ENCODE data around the gene TTC39C.
"Not testable (repeated sequence)": the region's sequence is repeated elsewhere in the genome, so short reads cannot be mapped to it uniquely, and the experiment has no call there.

The TTC39C gene

DNA sequence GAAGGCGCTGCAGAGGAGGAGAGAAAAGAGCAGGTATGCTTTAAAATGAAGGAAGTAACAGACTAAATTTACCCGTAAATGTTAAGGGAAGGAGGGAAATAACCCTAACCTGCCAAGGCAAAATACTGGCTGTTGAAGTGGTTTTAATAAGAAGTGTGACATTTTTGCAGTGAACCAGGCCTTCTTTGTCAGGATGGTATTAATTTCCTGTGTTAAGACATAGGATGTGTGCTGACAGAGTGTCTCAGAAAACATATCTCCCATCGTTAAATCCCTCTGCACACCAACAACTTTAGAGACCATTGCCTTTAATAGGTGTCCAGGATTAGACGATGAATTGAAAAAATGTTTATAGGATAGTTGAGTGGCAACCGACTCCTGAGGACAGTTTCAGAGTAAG is 9.9 kb downstream of the TTC39C start:
- H3K4me1 ChIP-seq (ENCODE audit: control insufficient read depth, insufficient read depth, low read length) = peaks cover 67% of the 10 kb centered on the region
- H3K9me3 ChIP-seq (ENCODE audit: control insufficient read depth, low read length) = no peaks in the 10 kb centered on the region
- no peak for DNase-seq (ENCODE audit: low read depth)

GRCh38 chr18:24026457-24026856 is 11.9 kb downstream of the TTC39C start:
- Histone ChIP-seq H3K27me3 (replicated peaks; ENCODE audit: control insufficient read depth, insufficient read depth, low read length) (no peaks in the 10 kb centered on the region), H3K4me3 (ENCODE audit: low read length) (peak overlapping the region; percentile 30), H3K4me1 (ENCODE audit: control insufficient read depth, insufficient read depth, low read length) (peaks cover 70% of the 10 kb centered on the region), H3K36me3 (ENCODE audit: control insufficient read depth, insufficient read depth, low read length, severe bottlenecking) (peaks cover 10% of the 10 kb centered on the region), H3K9me3 (ENCODE audit: control insufficient read depth, low read length) (no peaks in the 10 kb centered on the region), H3K9ac (ENCODE audit: low read length) (peak overlapping the region; percentile 69)
- no peak for DNase-seq (ENCODE audit: low read depth)

More for the DNA sequence above, 9.9 kb downstream of the TTC39C start:
- Histone ChIP-seq H3K9ac (ENCODE audit: low read length) (no peak overlapping the region), H3K4me3 (ENCODE audit: low read length) (no peak overlapping the region), H3K36me3 (ENCODE audit: control insufficient read depth, insufficient read depth, low read length, severe bottlenecking) (peaks cover 26% of the 10 kb centered on the region), H3K27me3 (replicated peaks; ENCODE audit: control insufficient read depth, insufficient read depth, low read length) (no peaks in the 10 kb centered on the region)

GRCh38 chr18:24027156-24027827 is 12.7 kb downstream of the TTC39C start:
- Histone ChIP-seq H3K27me3 (replicated peaks; ENCODE audit: control insufficient read depth, insufficient read depth, low read length) (no peaks in the 10 kb centered on the region), H3K36me3 (ENCODE audit: control insufficient read depth, insufficient read depth, low read length, severe bottlenecking) (peaks cover 10% of the 10 kb centered on the region), H3K4me1 (ENCODE audit: control insufficient read depth, insufficient read depth, low read length) (peaks cover 61% of the 10 kb centered on the region), H3K4me3 (ENCODE audit: low read length) (peak overlapping the region; percentile 50), H3K9me3 (ENCODE audit: control insufficient read depth, low read length) (no peaks in the 10 kb centered on the region), H3K9ac (ENCODE audit: low read length) (peak overlapping the region; percentile 83)
- DNase-seq (ENCODE audit: low read depth) = peak; percentile 90

DNA sequence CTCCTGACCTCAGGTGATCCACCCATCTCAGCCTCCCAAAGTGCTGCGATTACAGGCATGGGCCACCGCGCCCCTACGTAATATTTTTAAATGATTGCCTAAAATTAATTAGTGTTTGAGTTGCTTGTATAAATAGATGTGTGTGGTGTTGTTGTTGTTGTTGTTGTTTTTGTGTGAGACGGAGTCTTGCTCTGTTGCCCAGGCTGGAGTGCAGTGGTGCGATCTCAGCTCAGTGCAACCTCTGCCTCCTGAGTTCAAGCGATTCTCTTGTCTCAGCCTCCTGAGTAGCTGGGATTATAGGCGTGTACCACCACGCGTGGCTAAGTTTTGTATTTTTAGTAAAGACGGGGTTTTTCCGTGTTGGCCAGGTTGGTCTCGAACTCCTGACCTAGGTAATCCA is 14.4 kb downstream of the TTC39C start:
- not testable (repeated sequence) for H3K4me3 ChIP-seq (ENCODE audit: low read length); H3K27me3 ChIP-seq (replicated peaks; ENCODE audit: control insufficient read depth, insufficient read depth, low read length); DNase-seq (ENCODE audit: low read depth); H3K9ac ChIP-seq (ENCODE audit: low read length); H3K9me3 ChIP-seq (ENCODE audit: control insufficient read depth, low read length); H3K36me3 ChIP-seq (ENCODE audit: control insufficient read depth, insufficient read depth, low read length, severe bottlenecking)
- peaks cover 57% of the 10 kb centered on the region for H3K4me1 ChIP-seq (ENCODE audit: control insufficient read depth, insufficient read depth, low read length)

DNA sequence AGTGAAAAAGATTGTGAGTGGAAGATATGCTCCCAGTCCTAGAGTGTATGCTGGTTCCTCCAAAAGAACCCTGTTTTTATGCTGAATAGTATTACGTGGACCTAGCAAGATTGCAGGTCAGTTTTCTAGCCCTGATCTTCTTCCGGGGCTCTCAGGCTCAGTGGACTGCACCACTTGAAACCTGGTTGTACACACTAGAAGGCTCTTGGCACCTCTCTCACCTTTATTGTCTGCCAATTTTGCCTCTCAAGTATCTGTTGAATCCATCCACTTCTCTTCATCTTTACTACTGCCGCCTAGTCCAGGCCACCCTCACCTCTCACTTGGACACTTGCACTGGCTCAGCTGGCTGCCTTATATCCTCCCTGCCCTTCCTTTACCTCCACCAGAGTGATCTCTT is 16.8 kb downstream of the TTC39C start:
- no peak for DNase-seq (ENCODE audit: low read depth)

DNA sequence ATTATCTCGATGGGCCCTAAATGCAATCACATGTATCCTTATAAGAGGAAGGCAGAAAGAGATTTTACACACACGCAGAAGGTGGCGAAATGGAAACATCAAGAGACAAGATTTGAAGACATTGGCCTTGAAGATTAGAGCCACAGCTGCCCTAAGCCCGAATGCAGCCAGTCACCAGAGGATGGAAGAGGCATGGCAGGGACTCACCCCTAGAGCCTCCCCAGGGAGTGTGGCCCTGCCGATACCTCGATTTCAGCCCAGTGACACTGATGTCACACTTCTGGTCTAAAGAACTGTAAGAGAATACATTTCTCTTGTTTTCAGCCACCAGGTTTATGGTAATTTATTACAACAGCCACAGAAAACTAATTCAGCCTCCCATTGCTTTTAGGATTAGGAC is 17.4 kb downstream of the TTC39C start:
- Histone ChIP-seq H3K4me1 (ENCODE audit: control insufficient read depth, insufficient read depth, low read length) (peaks cover 60% of the 10 kb centered on the region), H3K4me3 (ENCODE audit: low read length) (no peak overlapping the region), H3K27me3 (replicated peaks; ENCODE audit: control insufficient read depth, insufficient read depth, low read length) (no peaks in the 10 kb centered on the region), H3K9me3 (ENCODE audit: control insufficient read depth, low read length) (no peaks in the 10 kb centered on the region), H3K36me3 (ENCODE audit: control insufficient read depth, insufficient read depth, low read length, severe bottlenecking) (no peaks in the 10 kb centered on the region), H3K9ac (ENCODE audit: low read length) (no peak overlapping the region)
- no peak for DNase-seq (ENCODE audit: low read depth)

More for the DNA sequence above, 16.8 kb downstream of the TTC39C start:
- Histone ChIP-seq H3K9me3 (ENCODE audit: control insufficient read depth, low read length) (no peaks in the 10 kb centered on the region), H3K9ac (ENCODE audit: low read length) (no peak overlapping the region), H3K36me3 (ENCODE audit: control insufficient read depth, insufficient read depth, low read length, severe bottlenecking) (no peaks in the 10 kb centered on the region), H3K27me3 (replicated peaks; ENCODE audit: control insufficient read depth, insufficient read depth, low read length) (no peaks in the 10 kb centered on the region), H3K4me1 (ENCODE audit: control insufficient read depth, insufficient read depth, low read length) (peaks cover 64% of the 10 kb centered on the region), H3K4me3 (ENCODE audit: low read length) (no peak overlapping the region)

DNA sequence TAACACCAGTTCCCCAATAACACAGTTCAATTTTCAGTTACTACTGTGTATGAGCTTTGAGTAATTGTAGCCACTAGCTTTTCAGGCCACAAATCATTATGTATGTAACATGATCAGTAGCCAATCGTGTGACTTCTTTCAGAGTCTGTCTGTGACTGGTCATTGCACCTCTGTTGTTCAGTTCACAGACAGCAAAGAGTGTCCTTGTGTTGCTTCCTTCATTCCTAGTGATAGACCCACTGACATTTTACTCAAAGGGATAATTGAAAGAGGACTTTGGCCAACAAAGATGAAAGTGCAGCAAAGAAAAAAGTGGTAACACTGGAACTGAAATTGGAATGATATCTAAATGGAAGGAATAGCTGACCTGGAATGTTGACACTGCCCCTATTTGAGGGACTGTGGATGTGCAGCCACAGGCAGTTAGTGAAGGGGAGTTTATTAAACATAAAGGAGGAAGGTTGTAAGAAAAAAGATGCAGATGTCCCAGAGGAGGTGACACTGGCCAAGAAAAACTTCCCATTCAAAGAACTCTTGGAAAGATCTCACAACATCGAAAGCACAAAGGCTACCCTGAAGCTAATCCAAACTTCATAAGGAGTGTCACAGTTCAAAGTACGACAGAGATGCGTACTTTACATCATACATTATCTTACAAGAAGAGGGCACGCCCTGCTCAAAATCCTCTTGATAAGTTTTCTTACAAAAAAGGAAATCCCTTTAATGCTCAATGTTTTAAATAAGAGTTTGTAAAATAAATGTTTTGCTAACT is 19.3 kb downstream of the TTC39C start:
- Histone ChIP-seq H3K27me3 (replicated peaks; ENCODE audit: control insufficient read depth, insufficient read depth, low read length) (no peaks in the 10 kb centered on the region), H3K4me1 (ENCODE audit: control insufficient read depth, insufficient read depth, low read length) (peaks cover 49% of the 10 kb centered on the region), H3K36me3 (ENCODE audit: control insufficient read depth, insufficient read depth, low read length, severe bottlenecking) (no peaks in the 10 kb centered on the region), H3K9me3 (ENCODE audit: control insufficient read depth, low read length) (no peaks in the 10 kb centered on the region), H3K9ac (ENCODE audit: low read length) (no peak overlapping the region), H3K4me3 (ENCODE audit: low read length) (no peak overlapping the region)
- no peak for DNase-seq (ENCODE audit: low read depth)

DNA sequence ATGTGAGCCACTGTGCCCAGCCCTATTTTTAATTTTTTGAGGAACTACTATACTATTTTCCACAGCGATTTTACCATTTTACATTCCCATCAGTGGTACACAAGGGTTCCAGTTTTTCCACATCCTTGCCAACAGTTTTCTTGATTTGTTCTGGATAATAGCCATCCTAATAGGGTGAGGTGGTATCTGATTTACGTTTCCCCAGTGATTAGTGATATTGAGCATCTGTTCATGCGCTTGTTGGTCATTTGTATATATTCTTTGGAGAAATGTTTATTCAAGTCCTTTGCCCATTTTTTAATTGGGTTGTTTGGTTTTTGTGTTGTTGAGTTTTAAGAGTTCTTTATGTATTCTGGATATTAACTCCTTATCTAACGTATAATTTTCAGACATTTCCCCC is 20.8 kb downstream of the TTC39C start:
- Histone ChIP-seq H3K4me3 (ENCODE audit: low read length) (no peak overlapping the region), H3K36me3 (ENCODE audit: control insufficient read depth, insufficient read depth, low read length, severe bottlenecking) (no peaks in the 10 kb centered on the region), H3K9ac (ENCODE audit: low read length) (no peak overlapping the region), H3K27me3 (replicated peaks; ENCODE audit: control insufficient read depth, insufficient read depth, low read length) (no peaks in the 10 kb centered on the region), H3K4me1 (ENCODE audit: control insufficient read depth, insufficient read depth, low read length) (peaks cover 40% of the 10 kb centered on the region), H3K9me3 (ENCODE audit: control insufficient read depth, low read length) (no peaks in the 10 kb centered on the region)
- DNase-seq (ENCODE audit: low read depth) = no peak

DNA sequence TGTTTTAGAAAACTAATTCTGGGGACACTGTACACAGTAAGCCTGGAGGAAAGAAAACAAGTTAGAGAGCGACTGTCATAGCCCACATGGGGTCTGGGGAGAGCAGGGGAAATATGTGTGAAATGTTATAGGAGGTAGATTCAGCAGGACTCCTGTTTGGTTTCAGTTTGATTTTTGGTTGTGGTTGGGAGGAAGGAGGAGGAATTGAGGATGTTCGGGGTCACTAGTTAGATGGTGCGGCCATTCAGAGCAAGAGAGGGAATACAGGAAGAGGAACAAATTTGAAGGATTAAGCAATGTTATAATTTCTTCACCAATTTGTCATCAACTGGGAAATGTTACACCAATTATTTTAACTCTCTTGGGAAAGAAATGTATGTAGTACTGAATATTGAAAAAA is 25.1 kb downstream of the TTC39C start:
- no peak for DNase-seq (ENCODE audit: low read depth)
- Histone ChIP-seq H3K9ac (ENCODE audit: low read length) (no peak overlapping the region), H3K4me1 (ENCODE audit: control insufficient read depth, insufficient read depth, low read length) (peaks cover 28% of the 10 kb centered on the region), H3K36me3 (ENCODE audit: control insufficient read depth, insufficient read depth, low read length, severe bottlenecking) (no peaks in the 10 kb centered on the region), H3K4me3 (ENCODE audit: low read length) (no peak overlapping the region), H3K9me3 (ENCODE audit: control insufficient read depth, low read length) (no peaks in the 10 kb centered on the region), H3K27me3 (replicated peaks; ENCODE audit: control insufficient read depth, insufficient read depth, low read length) (no peaks in the 10 kb centered on the region)

DNA sequence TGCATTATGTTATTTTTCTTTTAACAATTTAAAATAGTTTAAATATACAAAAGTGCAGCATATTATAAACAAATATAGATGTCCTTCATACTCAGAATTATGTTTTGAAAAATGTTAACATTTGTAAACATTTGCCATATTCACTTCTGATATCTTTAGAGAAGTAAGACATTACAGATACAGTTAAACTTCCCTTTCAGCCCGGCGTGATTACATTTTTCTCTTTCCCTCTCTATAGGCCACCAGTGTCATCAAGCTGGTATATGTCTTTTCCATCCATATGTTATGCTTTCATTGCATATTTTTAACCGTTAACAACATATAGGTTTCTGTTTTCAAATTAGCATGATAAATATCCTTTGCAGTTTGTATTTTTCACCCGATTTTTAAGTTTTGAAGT is 27.1 kb downstream of the TTC39C start:
- Histone ChIP-seq H3K27me3 (replicated peaks; ENCODE audit: control insufficient read depth, insufficient read depth, low read length) (no peaks in the 10 kb centered on the region), H3K36me3 (ENCODE audit: control insufficient read depth, insufficient read depth, low read length, severe bottlenecking) (no peaks in the 10 kb centered on the region), H3K4me1 (ENCODE audit: control insufficient read depth, insufficient read depth, low read length) (peaks cover 15% of the 10 kb centered on the region), H3K4me3 (ENCODE audit: low read length) (no peak overlapping the region), H3K9me3 (ENCODE audit: control insufficient read depth, low read length) (no peaks in the 10 kb centered on the region), H3K9ac (ENCODE audit: low read length) (no peak overlapping the region)
- no peak for DNase-seq (ENCODE audit: low read depth)

DNA sequence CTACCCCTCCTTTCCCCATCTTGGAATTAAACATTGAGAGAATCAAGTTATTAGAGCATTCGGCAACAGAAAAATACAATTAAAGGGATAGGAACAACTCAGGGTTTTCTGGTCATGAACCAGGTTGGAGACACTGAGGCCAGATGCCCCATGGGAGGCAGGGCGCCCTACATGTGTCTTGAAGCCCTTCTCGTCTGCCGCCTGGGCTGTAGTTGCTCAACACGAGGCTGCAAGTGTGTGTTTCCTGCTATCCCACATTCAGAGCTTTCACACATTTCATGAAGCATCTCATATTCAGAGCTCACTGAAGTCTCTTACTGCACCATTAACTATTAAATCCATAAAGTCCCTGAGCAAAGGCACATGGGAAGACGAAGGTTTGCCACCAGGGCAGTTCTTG is 28.8 kb downstream of the TTC39C start:
- Histone ChIP-seq H3K36me3 (ENCODE audit: control insufficient read depth, insufficient read depth, low read length, severe bottlenecking) (peaks cover 3% of the 10 kb centered on the region), H3K4me3 (ENCODE audit: low read length) (no peak overlapping the region), H3K4me1 (ENCODE audit: control insufficient read depth, insufficient read depth, low read length) (peaks cover 12% of the 10 kb centered on the region), H3K27me3 (replicated peaks; ENCODE audit: control insufficient read depth, insufficient read depth, low read length) (no peaks in the 10 kb centered on the region), H3K9ac (ENCODE audit: low read length) (no peak overlapping the region), H3K9me3 (ENCODE audit: control insufficient read depth, low read length) (peaks cover 3% of the 10 kb centered on the region)
- no peak for DNase-seq (ENCODE audit: low read depth)

Measured in adipocyte (in vitro differentiated cells).